GM19468 (cell line): Measurements from ENCODE around the gene RHBDL1.

ENCODE experiments used
- ATAC-seq: cut with Tn5 transposase; IDR thresholded peaks from one replicate; pipeline ENCODE4 v1.9.1; 2021; ENCODE audit warnings: mild to moderate bottlenecking, moderate library complexity, moderate number of reproducible peaks; ENCODE audit not compliant: unreplicated experiment; ENCODE audit errors: extremely low read depth

Gene RHBDL1

DNA sequence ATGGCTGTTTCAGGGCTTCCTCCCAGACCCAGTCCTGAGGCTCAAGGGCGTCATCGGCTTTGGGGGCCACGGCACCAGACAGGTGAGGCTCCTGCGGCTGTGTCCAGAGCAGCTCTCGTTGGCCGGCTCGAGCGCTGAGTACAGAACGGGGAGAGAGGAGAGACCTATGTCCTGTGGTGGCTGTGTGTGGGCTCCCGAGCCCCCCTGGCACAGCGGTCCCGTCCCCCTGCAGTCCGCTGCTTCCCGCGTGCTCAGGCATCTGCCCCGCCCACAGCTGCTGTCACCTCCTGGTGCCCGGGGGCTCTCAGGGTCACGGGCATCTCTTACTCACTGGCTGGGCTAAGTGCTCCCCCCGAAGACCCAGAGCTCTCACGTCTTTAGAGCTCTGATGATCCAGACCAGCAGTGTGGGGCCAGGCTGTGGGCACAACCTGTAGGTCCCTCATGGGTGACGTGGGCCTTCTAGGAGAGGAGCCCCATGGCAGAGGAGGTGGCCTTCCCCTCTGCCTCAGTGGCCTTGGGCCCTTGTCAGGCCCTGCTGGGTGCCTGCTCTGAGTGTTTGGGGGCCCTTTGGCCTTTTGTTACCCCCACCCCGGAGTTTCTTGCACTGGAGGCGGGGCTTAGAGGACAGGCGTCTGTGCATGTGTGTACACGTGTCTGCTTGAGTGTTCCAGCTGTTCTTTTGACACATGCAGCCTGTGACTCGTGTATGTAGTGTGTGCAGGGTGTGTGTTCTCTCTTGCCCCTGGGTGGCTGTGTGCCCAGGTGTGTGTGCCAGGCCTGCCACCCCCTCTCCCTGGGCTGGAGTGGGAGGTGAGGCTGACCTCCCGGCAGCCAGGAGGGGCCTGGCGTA lies 22.8 kb upstream of the RHBDL1 start:
- no peak for ATAC-seq

DNA sequence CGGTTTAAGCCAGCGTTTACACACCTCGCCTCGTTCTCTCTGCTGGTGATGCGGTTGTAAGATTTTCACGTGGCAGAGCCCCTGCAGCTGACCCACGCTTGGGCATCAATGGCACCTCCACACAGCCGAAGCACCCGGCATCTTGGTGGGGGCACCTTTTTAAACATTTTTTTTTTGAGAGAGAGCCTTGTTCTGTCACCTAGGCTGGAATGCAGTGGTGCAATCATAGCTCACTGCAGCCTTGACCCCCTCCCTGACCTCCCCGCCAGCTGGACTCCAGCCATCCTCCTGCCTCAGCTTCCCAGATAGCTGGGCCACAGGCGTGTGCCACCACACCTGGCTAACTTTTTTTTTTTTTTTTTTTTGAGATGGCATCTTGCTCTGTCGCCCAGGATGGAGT lies 21.4 kb upstream of the RHBDL1 start:
- no peak for ATAC-seq

DNA sequence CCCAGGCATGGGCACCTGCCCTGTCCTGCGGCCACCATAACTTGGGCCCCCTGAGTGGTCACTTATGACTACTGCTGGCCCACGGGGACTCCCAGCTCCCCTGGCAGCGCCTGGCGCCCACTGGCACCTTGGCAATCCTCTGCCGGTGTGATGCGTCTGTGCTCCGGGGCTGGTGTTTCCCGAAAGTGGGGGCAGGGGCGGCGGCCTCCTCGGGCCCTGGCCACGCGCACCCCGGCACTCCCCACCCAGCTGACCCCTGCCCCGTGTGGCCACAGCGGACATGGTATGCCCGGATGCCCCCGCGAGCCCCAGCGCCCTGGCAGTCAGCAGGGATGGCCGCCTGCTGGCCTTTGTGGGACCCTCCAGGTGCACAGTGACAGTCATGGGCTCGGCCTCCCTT lies 18.0 kb upstream of the RHBDL1 start:
- ATAC-seq = no peak

DNA sequence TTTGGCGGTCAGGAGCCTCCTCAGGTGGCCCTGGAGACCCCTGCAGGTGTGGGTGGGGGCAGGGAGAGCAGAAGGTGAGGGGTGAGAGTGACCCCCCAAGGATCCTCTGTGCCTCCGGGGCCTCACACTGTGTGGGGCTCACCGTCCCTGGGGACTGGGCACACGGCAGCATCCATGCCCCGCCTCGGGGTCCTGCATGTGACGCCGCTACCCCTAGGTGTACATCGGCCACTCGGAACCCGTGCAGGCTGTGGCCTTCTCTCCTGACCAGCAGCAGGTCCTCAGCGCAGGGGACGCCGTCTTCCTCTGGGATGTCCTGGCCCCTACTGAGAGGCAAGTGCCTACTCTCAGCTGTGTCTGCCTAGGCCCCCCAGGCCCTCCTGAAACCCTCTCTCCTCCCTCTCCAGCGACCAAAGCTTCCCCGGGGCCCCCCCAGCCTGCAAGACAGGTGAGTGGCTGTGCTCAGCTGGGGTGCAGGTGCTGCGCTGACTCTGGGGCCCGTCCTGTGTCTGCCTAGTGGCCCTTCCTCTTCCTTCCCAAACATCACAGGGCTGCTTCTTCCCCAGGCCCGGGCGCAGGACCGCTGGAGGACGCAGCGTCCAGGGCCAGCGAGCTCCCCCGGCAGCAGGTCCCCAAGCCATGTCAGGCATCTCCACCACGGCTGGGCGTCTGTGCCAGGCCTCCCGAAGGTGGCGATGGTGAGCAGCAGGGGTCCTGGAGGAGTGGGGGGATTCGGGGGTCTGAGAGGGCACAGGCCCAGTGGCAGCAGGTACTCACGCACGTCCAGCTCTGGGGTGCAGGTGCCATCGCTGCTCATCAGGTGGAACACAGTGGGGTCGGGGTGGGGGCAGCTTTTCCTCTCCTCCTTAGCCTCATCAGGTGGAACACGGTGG lies 16.5 kb upstream of the RHBDL1 start:
- no peak for ATAC-seq

DNA sequence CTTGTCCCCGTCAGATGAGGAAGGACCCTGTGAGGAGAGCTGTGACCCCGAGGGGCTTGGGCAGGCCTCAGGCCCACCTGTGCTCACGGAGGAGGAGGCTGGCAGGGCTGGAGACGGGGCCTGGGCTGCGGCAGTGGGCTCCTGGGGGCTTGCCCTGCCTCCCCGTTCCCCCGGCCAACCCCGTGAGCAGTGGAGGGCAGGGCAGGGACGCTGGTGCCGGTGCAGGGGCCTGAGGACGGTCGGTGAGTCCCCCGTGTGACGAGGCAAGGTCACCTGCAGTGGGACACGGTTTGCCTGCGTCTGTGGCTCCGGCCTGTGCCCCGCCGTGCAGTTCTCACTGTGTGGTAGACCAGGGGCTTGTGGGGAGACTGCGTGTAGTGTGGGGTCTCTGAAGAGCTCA lies 15.9 kb upstream of the RHBDL1 start:
- no peak for ATAC-seq

DNA sequence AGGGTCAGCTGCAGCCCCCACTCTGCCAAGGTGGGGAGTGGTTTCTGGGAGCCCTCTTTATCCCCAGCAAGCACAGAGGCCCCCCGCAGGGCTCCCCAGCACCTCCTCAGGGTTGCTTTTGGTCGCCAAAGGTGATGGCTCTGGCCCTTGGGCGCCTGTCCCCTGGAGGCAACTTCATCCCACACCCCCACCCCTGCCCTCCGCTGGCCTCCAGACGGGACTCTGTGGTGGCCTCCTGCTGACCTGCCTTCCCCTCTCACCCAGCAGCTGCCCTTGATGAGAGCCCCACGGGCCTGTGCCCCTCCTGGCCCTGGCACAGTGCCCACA lies 15.4 kb upstream of the RHBDL1 start:
- no peak for ATAC-seq

DNA sequence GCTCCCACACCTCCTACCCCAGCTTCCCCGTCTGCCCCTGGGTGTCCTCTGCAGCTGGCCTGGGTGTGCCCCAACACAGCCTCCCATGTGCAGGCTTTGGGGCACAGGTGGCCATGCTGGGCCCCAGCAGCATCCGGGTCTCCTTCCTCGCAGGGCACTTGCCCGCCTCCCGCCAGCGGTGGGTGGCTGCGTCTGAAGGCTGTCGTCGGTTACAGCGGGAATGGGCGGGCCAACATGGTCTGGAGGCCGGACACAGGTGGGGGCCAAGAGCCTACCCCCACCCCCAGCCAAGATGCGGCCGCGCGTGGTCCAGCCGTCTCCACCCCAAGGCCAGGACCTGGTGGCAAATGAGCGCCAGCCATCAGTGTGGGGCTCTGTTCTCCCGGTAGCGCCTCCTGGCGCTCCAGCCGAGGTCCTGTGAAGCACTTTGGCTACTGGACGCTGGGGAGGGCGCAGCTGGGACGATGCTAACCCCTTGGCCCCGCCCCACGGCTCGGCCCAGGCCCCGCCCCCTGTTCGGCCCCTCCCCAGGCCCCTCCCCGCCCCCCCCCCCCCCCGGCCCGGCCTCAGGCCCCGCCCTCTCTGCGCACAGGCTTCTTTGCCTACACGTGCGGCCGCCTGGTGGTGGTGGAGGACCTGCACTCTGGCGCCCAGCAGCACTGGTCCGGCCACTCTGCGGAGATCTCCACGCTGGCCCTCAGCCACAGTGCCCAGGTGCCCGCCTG lies 14.8 kb upstream of the RHBDL1 start:
- ATAC-seq = peak; percentile 54

DNA sequence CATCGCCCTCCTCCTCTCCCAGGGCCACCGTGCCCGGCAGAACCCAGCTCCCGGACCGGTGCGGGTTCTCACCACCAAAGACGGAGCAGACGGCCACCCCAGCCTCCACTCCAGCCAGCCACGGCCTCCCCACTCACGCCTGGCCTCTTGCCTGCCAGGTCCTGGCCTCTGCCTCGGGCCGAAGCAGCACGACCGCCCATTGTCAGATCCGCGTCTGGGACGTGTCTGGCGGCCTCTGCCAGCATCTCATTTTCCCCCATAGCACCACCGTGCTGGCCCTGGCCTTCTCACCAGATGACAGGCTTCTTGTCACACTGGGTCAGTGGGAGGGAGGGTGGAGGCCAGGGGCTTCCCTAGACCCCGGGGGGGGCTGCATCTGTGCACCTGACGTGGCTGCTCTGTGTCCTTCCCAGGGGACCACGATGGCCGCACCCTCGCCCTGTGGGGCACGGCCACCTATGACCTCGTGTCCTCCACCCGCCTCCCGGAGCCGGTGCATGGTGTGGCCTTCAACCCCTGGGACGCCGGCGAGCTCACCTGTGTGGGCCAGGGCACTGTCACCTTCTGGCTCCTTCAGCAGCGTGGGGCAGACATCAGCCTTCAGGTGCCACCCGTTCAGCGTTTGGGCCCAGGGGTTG lies 14.2 kb upstream of the RHBDL1 start:
- ATAC-seq = no peak

DNA sequence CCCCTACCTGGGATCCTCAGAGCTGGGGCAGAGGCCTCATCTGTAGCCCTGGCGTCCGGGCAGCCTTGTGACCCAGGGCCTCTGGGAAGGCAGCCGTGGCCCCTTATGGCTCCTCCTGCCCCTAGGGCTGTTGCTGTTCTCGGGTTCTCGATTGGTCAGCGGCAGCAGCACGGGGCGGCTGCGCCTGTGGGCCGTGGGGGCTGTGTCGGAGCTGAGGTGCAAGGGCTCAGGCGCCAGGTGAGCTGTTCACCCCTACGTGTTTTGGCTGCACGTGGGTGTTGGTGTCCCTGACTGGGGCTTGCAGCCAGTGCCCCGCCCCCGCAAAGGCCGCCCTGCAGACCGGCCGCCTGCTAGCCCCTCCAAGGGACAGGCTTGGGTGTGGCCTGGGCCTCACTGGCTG lies 13.4 kb upstream of the RHBDL1 start:
- ATAC-seq = no peak

DNA sequence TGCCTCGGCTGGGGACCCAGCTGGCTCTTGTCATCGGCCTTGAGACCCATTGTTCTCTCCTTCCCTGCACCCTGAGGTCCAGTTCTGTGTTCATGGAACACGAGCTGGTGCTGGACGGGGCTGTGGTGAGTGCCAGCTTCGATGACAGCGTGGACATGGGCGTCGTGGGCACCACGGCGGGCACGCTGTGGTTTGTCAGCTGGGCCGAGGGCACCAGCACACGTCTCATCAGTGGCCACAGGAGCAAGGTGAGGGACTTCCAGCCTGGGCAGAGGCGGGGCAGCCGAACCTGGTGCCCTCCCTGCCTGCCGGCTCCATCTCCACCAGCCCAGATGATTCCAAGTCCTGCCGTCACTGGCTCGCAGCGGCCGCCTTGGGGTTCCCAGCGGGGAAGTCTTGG lies 12.9 kb upstream of the RHBDL1 start:
- no peak for ATAC-seq

DNA sequence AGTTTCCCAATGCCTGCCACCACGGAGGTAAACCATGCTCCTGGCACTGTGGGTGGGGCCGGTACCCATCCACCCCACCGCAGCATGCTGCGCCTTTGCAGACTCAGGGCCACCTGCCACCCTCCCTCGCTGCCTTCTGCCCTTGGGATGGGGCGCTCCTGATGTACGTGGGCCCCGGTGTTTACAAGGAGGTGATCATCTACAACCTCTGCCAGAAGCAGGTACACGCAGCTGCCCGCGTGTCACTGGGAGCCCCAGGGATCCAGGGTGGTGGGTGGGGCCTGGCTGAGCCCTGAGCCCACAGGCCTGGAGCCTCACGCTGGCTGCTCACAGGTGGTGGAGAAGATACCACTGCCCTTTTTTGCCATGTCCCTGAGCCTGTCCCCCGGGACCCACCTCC lies 8.9 kb upstream of the RHBDL1 start:
- ATAC-seq = no peak

DNA sequence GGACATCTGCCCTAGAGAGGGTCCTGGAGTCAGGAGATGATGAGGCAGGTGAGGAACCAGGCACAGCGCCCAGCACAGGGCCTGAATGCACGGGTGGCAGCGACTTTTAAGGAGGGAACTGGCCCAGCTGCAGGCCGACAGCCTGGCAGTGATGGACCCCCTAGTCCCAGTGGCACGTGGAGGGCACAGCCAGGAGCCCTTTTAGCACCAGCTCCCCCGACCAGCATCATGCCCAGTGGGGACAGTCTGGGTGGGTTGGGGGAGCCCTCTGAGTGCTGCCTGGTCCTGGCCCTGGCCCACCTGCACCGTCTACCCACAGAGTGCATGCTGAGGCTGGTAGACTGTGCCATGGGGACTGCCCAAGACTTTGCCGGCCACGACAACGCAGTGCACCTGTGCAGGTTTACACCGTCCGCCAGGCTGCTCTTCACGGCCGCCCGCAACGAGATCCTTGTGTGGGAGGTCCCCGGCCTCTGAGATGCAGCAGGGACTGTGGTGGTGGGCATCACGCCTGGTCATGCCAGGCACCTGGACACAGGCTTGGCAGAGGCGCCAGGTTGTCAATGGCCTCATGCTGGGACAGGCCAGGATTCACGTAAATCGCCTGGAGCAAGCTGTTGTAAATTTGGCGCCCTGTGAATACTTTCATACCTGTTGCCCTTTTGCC lies 8.2 kb upstream of the RHBDL1 start:
- ATAC-seq = no peak

DNA sequence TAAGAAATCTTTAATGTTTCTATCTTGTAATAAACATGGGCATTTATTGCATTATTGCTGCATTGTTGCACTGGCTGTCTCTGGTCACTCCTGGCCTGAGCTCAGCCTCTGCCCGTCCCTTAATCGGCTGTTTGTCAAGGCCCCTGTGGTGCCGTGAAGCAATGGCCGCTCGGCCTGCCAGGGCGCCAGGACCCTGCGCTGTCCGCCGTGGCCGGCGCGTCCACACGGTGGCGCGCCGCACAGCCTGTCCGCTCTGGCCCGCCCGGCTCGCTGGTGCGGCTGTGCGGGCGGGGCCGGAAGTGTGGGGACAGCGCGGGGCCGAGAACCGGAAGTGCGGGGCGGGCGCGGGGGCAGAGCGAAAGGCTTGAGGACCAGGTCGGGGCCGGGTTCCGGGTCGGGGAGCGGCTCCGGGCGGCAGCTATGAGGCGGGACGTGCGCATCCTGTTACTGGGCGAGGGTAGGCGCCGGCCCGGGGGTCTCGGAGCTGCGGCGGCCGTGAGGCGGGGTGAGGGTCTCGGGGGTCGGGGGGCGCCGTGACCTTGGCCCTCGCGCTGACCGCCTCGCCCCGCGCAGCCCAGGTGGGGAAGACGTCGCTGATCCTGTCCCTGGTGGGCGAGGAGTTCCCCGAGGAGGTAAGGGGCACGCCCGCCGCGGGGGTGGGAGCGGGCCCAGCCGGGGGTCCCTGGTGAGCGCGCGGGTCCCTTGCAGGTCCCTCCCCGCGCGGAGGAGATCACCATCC lies 7.5 kb upstream of the RHBDL1 start, which contains the start of gene RHOT2:
Gene RHOT2, plus strand, starts transcription at position 353 of the 739 bp plus-strand sequence. Its CDS starts 68 bp downstream, at position 421.
- peak; percentile 42 for ATAC-seq

DNA sequence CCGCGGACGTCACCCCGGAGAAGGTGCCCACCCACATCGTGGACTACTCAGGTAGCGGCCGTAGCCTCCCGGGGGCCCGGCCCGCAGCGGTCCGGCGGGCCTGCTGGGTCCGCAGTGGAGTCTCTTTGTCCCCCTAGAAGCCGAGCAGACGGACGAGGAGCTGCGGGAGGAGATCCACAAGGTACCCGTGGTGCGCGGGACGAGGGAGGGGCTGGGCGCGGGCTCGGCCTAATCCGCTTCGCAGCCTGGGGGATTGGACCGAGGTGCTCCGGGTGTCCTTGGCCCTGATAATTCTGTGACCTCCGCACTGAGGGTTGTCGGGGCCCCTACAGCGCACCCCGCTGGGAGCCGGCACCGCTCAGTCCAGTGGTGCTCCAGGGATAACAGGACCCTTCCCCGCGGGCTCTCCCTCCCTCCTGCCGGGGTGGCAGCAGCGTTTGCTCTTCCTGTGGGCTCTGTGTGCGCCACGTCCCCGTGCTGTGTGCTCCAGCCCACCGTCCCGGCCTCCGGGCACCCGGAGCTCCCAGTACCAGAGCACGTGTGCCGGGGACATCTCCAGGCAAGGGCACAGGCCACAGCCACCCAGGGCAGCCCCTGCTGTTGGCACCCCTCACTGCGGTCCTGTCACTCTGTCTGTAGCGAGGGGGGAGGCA lies 6.8 kb upstream of the RHBDL1 start:
- ATAC-seq = no peak

DNA sequence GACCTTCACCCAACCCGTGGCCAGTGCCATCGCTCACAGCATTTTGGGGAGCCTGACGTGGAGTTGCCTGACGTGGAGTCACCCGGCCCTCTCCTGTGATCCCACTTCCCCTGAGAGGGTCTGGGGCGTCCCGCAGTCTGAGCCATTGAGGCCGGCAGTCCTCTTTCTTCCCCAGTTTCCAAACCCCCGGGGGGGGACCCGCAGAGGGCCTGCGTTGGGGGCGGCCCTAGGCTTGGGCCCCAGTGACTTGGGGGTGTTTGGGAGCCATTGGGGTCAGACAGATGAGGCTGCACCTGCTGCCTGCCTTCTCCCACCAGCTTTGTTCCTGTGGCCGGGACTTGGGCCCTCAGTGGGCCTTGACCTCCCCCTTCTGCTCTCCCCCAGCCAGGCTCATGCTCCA lies 5.8 kb upstream of the RHBDL1 start:
- ATAC-seq = no peak

DNA sequence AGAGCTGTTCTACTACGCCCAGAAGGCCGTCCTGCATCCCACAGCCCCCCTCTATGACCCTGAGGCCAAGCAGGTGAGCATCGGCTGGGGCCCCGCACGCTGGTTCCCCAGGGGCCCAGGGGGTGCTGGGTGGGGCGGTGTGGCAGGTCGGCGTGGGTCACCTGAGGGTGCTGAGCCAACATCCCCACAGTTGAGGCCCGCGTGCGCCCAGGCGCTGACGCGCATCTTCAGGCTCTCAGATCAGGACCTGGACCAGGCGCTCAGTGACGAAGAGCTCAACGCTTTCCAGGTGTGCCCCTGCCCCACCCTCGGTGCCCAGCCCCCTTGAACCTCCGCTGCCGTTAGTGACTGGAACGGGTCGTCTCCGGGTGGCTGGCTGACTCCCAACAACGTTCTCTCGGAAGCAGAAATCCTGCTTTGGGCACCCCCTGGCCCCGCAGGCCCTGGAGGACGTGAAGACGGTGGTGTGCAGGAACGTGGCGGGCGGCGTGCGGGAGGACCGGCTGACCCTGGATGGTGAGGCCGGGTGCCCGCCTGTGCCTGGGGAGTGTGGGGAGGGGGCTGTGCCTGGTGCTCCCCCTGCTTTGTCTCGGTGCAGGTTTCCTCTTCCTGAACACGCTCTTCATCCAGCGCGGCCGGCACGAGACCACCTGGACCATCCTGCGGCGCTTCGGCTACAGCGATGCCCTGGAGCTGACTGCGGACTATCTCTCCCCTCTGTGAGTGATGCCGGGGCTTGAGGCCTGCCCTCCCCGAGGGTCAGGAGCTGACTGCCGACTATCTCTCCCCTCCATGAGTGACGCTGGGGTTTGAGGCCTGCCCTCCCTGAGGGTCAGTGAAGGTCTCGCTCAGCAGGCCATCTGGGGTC lies 4.8 kb upstream of the RHBDL1 start:
- ATAC-seq = no peak

DNA sequence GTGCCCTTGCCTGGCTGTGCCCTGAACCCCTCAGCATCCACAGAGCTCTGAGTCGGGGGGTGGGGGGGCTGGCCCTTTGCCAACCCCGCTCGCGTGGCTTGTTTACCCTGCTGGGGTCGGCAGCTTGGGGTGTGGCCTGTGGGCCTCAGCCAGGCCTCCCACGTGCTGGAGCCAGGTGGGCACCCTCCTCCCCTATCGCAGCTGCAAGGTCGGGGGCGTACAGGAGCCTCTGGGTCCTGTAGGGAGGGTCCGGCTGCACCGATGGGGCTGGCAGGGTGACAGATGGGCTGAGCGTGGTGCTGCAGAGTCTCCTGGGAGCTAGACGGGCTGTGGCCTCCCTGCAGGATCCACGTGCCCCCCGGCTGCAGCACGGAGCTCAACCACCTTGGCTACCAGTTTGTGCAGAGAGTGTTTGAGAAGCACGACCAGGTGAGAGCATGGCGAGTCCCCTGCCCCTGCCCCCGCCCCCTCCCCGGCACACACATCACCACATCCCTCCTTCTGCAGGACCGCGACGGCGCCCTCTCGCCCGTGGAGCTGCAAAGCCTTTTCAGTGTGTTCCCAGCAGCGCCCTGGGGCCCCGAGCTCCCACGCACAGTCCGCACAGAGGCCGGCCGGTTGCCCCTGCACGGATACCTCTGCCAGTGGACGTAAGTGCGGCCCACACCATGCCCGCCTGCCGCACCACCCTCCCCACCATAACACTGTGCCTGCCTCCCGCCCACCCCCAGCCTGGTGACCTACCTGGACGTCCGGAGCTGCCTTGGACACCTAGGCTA lies 3.9 kb upstream of the RHBDL1 start:
- no peak for ATAC-seq
